HG02623 (cell line): Measurements from ENCODE around the gene B4GALNT4.
"Not testable (repeated sequence)": the region's sequence is repeated elsewhere in the genome, so short reads cannot be mapped to it uniquely, and the experiment has no call there.

Experiments used
- ATAC-seq: cut with Tn5 transposase; IDR thresholded peaks from one replicate; pipeline ENCODE4 v1.9.1; 2021; ENCODE audit warnings: moderate library complexity; ENCODE audit not compliant: unreplicated experiment

B4GALNT4 gene

GRCh38 chr11:419248-420005, 50.1 kb downstream of the B4GALNT4 start:
- ATAC-seq, result no peak

GRCh38 chr11:420054-420910, 51.0 kb downstream of the B4GALNT4 start:
- ATAC-seq, result no peak

GRCh38 chr11:420911-421321, 51.6 kb downstream of the B4GALNT4 start:
- ATAC-seq, result no peak

GRCh38 chr11:422249-422656, 53.0 kb downstream of the B4GALNT4 start:
- no peak for ATAC-seq

GRCh38 chr11:424232-424631, 54.9 kb downstream of the B4GALNT4 start:
- no peak for ATAC-seq

- ATAC-seq, result not testable (repeated sequence)
Measured at GRCh38 chr11:424766-425165, 55.5 kb downstream of the B4GALNT4 start.

- ATAC-seq, result no peak
Measured at GRCh38 chr11:425301-425700, 56.0 kb downstream of the B4GALNT4 start.

GRCh38 chr11:426851-427250, 57.6 kb downstream of the B4GALNT4 start:
- no peak for ATAC-seq

GRCh38 chr11:428295-428694, 59.0 kb downstream of the B4GALNT4 start:
- no peak for ATAC-seq

- ATAC-seq, result no peak
Measured at GRCh38 chr11:429391-429790, 60.1 kb downstream of the B4GALNT4 start.

GRCh38 chr11:429931-430456, 60.7 kb downstream of the B4GALNT4 start:
- no peak for ATAC-seq
